ENCODE results near the gene SLC1A5.
"Not testable (repeated sequence)": the region's sequence is repeated elsewhere in the genome, so short reads cannot be mapped to it uniquely, and the experiment has no call there.

Gene SLC1A5

GRCh38 chr19:46824890-46825730 is 36.7 kb upstream of the SLC1A5 start:
- no peak for TF ChIP-seq CTCF (conservative IDR thresholded peaks at IDR 0.05)
- TF ChIP-seq ZFX (IDR thresholded peaks at IDR 0.05), result no peak
- H3K27ac ChIP-seq, result no peak overlapping the region

GRCh38 chr19:46823049-46823448 is 34.7 kb upstream of the SLC1A5 start:
- TF ChIP-seq ZFX (IDR thresholded peaks at IDR 0.05), result no peak
- TF ChIP-seq CTCF (conservative IDR thresholded peaks at IDR 0.05), result no peak
- H3K27ac ChIP-seq, result no peak overlapping the region

- H3K27ac ChIP-seq, result not testable (repeated sequence)
Measured at GRCh38 chr19:46822410-46822787, 34.0 kb upstream of the SLC1A5 start.

GRCh38 chr19:46821512-46822409 is 33.4 kb upstream of the SLC1A5 start:
- TF ChIP-seq ZFX (IDR thresholded peaks at IDR 0.05) (no peak), CTCF (conservative IDR thresholded peaks at IDR 0.05) (no peak)
- H3K27ac ChIP-seq, result no peak overlapping the region

GRCh38 chr19:46818812-46819211 is 30.4 kb upstream of the SLC1A5 start:
- H3K27ac ChIP-seq, result no peak overlapping the region
- TF ChIP-seq ZFX (IDR thresholded peaks at IDR 0.05) (no peak), CTCF (conservative IDR thresholded peaks at IDR 0.05) (no peak)

GRCh38 chr19:46815833-46816627 is 27.6 kb upstream of the SLC1A5 start:
- TF ChIP-seq ZFX (IDR thresholded peaks at IDR 0.05) (no peak), CTCF (conservative IDR thresholded peaks at IDR 0.05) (no peak)
- no peak overlapping the region for H3K27ac ChIP-seq

GRCh38 chr19:46813839-46814358 is 25.5 kb upstream of the SLC1A5 start:
- H3K27ac ChIP-seq, result peak overlapping the region; percentile 48
- TF ChIP-seq CTCF (conservative IDR thresholded peaks at IDR 0.05) (no peak), ZFX (IDR thresholded peaks at IDR 0.05) (no peak)
